Measurements from ENCODE around the gene IL16.
"Not testable (repeated sequence)": the region's sequence is repeated elsewhere in the genome, so short reads cannot be mapped to it uniquely, and the experiment has no call there.

Gene IL16

DNA sequence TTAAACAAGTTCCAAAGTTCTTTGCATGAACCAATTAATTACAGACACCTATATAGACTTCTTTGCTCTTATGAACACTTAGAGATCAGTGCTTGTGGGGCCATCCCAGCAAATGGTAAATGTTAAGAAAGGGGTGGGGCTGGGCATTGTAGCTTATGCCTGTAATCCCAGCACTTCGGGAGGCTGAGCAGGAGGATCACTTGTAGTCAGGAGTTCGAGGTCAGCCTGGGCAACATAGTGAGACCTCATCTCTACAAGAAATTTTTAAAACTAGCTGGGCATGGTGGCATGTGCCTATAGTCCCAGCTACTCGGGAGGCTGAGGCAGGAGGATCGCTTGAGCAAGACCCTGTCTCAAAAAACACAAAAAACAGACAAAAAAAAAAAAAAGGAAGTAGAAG, 146.7 kb downstream of the IL16 start:
- DNase-seq: no peak

DNA sequence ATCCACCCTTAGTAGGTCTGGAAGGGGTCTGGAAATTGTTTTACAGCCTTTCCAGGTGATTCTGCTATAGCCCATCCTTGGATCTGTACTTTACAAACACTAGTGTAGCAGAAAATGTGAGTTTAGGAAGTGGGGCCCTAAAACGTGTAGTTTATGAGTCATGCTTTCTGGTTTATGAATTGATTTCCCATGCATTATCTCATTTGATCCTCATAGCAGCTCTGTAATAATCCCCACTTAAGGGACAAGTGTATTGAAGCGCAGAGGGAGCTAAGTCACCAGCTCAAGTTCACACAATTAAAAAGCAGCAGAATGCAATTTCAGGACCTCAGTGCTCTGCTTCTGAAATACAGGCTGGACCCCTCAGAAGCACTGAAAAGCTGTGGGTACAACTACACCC, 149.9 kb downstream of the IL16 start:
- no peak for DNase-seq

DNA sequence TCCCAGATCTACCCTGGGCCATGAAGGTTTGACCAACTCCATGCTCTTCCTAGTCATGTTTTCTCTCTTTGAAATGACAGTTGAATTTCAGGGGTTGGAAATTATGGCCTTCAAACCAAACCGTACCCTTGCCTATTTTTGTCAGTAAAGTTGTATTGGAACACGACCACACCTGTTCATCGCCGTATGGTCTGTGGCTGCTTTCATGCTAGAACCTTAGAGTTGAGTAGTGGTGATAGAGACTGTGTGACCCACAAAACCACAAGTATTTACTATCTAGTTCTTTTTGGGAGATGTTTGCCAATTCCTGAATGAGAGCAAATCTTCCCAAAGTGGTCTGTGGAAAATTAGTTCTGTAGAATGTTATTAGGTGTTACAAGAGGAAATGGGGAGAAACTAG, 151.2 kb downstream of the IL16 start:
- DNase-seq: no peak

DNA sequence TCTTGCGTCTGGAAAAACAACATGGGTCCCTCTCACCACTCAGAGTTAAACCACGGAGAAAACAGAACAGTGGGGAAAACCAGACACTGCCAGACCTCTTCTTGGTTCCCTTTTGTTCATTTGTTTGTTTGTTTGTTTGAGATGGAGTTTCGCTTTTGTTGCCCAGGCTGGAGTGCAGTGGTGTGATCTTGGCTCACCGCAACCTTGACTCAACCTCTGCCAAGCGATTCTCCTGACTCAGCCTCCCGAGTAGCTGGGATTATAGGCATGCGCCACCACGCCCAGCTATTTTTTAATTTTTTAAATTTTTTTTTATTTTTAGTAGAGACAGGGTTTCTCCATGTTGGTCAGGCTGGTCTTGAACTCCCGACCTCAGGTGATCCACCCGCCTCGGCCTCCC, 152.0 kb downstream of the IL16 start:
- not testable (repeated sequence) for DNase-seq

DNA sequence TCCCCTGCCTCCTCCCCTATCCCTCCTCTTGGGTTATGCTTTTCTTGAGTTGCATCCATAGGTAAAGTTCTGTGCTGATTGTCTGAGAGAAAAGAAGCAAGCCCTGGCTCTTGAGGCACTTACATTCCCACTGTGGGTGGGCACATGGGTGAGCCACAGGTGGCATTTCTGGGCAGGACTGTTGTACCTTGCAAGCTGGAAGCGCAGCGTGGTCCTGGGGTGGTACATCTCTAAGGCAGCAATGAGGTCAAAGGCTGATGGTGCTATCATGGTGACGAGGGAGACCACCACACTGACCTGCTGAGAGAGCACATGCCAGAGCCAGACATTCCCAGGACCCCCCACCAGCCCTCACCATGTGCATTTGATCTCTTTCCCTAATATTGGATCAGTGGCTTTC, 152.6 kb downstream of the IL16 start:
- DNase-seq: no peak

DNA sequence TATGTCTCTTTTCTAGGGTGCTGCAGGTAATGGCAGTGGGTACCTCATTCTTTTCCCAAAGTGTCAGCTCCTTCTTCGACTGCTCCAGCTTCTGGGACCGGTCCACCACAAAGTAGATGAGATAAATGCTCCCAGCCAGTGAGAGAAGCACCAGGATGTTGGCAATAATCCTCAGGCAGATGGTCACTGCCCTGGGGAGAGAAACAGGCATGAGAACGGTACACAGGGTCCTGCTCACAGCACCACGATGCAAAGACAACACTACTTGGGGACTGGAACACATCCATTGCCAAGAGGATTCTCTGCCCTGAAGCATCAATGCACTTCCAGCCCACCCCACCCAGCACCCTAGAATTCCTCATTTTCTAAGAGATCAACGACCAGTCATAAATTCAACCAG, 155.0 kb downstream of the IL16 start:
- no peak for DNase-seq

DNA sequence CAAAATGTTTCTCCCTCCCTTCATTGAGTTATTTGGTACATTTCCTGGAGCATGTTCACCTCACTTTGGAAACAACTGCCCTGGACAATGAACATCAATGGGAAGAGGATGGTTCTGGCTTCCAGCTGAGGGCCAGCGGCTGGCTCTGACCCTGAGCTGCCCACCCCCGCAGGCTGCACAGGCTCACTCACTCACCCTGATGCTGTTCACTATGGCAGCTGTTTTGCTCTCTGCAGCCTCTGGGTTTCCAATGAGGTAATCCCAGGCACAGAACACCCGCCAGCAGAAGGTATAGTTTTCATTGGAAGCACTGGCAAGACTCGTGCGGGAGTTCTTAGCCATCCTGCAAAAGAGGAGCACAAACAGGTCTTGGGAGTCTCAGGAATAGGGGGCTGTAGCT, 159.6 kb downstream of the IL16 start:
- no peak for DNase-seq

DNA sequence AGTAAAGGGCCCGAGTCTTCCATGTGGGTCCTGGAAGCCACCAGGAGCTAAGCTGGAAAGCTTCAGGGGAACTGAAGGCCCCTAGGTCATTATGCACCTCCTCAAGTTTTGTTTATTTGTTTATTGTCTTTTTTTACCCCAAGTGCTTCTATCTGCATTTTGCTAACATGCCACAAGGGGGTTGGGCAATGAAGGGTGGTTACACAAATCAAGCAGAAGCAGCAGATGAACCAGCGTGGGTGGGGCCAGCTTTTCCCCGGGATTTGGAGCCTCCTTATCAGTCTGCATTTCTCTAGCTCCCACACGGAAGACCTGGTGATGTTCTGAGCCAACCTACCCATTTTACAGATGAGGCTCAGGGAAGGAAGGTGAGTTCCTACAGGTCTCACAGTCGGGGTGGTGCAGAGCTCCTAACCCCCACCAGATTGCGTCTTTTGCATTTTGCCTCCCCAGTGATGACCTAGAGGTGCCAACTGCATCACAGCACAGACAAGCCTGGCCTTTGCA, 160.6 kb downstream of the IL16 start:
- no peak for DNase-seq

DNA sequence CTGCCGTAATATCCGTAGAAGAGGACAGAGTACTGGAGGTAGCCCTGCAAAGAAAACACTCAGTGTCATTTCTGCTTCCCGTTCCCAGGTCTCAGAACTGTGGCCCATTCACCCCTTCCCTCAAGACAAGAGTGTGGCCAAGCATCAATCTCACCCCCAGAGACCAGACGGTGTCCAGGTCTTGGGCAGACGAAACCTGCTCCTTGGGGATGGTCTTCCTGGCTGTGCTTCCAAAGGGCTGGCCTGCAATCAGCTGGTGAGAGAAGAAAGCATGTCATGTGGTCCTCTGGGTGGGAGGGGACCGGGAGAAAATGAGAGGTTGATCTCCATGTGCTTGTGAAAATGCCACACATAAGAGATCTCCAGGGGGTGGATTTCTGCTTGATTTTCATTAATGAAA, 161.6 kb downstream of the IL16 start:
- DNase-seq: no peak

DNA sequence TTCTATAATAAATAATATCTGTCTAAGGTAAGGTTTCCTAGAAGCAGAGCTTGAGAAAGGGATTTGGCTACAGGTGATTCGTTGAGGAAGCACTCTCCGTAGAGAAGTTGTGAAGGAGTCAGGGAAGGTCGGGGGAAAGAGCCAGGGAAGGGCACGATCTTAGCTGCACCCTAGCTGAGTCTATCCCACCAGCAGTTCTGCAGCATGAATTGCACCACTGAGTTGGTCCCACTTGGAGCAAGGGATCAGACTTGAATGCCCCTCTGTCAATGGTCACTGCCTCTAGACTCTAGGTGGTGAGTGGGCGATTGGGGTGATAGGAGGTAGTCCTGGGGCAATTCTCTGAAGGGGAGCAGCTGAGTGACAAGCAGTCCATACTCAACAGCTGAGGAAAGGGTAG, 163.8 kb downstream of the IL16 start:
- DNase-seq: no peak

DNA sequence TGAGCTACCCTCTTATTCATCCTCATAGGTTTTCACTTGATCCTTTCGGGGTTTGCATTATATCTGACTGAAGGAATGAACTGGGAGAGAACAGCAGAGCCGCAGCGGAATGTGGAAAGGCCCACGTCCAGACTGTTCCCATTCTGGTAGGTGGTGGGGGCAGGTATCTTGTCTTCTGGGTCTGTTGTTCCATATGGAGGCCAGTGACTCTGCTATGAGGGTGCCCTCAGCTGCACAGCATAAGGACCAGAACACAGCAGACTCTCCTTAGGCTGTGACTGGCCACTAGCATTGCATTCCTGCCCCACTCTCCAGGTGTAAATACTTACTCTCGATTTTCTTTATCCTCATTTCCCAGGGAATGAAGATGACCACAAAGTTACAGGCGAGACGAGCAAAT, 165.2 kb downstream of the IL16 start:
- DNase-seq: no peak

DNA sequence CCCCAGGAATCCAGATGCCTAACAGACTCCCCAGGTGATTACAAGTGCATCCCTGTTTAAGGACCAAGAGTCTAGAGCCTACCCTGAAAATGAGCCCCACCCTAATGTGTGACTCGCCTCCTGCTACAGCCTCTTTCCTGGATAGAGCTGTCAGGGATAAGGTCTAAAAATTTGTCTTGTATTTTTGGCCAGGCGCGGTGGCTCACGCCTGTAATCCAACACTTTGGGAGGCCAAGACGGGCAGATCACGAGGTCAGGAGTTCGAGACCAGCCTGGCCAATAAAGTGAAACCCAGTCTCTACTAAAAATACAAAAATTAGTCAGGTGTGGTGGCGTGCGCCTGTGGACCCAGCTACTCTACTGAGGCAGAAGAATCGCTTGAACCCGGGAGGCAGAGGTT, 166.1 kb downstream of the IL16 start:
- no peak for DNase-seq

DNA sequence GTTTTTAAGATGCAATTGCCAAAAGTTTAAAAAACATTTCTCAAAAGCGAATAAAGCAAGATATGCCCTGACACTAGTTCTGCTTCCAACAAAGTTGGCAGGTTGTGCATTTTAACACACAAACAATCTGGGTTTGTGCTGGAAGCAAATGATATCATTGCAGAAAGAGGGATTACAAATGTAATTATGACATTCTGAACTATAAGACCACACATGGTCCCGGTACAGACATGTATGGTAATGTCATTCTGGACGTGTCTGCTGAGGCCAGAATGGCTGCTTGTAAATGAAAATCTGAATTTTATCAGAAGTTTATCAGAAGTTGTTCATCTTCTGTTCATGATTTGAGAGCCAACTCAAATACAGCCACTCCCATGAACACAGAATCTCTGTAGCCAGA, 166.6 kb downstream of the IL16 start:
- DNase-seq: no peak

Data from amniotic stem cell (primary cell).